GM20431 (cell line): ENCODE measurements around the gene CALCR.
"Not testable (repeated sequence)": the region's sequence is repeated elsewhere in the genome, so short reads cannot be mapped to it uniquely, and the experiment has no call there.

Experiments
- in situ Hi-C: fragments of 300-500 bp; cut with MseI, MboI; formaldehyde crosslinking; loops from one replicate; pipeline ENCODE4 v1.15.0; 2020; ENCODE audit warnings: low sequenced_read_pairs; ENCODE audit not compliant: unreplicated experiment

CALCR gene

DNA sequence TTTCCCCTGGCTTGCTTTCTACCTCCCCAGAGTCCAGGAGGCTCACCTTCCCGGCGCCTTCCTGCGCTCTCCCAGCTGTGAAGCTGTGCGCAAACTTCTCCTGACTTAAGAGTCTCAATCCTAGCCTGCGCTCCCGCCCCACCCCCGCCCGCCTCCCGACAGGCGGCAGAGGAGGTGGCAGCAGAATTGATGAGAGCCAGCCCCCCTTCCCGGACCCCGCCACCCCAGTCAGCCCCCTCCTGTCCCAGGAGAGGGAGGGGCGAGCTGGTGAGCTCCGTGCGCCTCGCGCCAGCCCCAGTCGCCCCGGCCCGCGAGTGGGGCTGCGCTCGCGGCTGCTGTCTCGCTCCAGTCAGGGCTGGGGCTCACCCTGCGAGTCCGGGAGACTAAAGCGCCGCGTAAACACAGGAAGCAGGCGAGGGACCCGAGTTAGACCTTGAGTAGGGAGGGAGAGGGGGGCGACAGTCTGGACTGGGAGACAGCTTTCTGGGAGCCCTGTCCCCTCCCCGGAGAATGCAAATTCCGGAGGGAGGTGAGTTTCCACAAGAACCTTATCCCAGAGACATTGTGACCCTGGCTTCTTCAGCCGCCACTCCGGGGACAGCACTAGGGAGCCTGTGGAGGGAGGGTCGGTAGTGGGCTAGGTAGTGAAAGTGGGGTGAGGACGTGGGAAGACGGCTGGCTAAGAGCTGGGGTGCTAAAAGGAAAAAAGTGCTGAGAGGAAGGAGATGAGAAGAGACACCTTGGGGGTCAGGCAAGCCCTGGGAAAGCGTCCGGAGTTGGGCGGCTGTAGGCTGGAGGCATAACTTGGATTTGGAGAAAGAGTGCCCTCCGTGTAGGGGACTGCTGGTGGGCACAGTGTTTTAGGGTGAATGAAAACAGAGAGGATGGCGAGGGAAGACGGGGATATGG, at the start of gene CALCR:
TSS of gene CALCR (minus strand) at position 79 of the 909 bp plus-strand sequence. CDS start 87,743 bp downstream, outside the sequence.
- in situ Hi-C loops: loop anchor here (25.0 kb wide), 1 partner anchor 338 kb away; the partner anchor contains the start of genes HEPACAM2 and VPS50

- in situ Hi-C loops: no loop called here
These were observed 49.3 kb upstream of the CALCR start for GRCh38 chr7:93623816-93624215.

GRCh38 chr7:93622036-93623033, 47.8 kb upstream of the CALCR start:
- in situ Hi-C loops: no loop called here

DNA sequence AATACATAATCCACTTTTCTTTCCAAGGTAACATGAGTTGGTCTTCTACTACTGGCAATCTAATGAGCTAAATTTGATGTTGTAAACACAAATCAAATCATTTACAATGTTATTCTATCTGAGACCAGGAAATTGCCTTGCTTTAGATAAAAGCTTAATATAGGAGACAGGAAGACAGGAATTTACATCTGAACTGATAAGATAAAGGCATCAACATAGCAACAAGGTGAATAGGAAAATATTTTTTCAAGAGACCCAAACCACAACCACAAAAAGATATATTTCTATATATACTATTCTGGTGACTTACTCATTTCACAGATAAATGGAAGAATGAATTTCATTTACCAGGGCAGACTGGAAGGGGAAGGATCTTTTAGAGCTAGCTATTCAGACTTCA, 46.3 kb upstream of the CALCR start:
- in situ Hi-C loops: no loop called here

DNA sequence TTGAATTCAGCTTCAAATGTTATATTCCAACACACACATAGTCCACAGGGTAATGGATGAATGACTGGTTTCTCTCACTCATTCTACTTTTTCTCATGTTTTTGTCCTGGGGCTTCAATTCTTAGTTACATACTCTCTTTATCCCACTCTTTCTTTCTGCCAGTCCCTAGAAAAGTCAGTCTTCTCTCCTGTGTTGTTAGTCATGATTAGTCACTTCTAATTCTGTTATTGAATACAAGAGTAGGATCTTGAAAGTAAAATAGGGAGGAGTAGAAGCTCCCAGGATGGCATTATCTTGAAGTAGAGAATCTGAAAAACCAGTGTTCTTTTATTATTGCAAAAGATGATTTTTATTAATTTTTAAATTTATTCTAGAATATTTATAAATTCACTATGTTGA, 45.5 kb upstream of the CALCR start:
- in situ Hi-C loops: no loop called here

DNA sequence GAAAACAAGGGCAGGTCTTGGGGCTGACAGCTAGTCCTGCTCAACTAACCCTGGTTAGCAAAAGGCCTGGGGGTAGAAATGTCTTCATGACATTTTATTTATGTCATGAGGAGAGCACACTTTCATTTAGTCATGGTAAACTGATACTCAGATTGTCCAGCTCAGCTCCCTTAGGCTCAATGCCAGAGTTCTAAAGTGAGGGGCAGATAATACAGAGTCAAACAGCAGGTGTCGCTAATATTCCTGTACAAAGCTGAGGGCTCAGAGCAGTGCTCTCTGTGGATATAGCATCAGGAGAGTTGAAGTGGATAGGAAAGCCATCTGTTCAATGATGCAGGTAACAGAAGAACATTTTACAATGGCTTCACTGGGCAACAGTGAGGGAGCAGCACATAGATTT, 26.8 kb upstream of the CALCR start:
- in situ Hi-C loops: no loop called here

GRCh38 chr7:93594250-93594649, 19.7 kb upstream of the CALCR start:
- in situ Hi-C loops: no loop called here

GRCh38 chr7:93592588-93593266, 18.2 kb upstream of the CALCR start:
- in situ Hi-C loops: no loop called here

- in situ Hi-C loops: not testable (repeated sequence)
These were observed 16.9 kb upstream of the CALCR start for GRCh38 chr7:93591224-93592050.

- in situ Hi-C loops: not testable (repeated sequence)
These were observed 11.9 kb upstream of the CALCR start for GRCh38 chr7:93586479-93586865.

- in situ Hi-C loops: not testable (repeated sequence)
These were observed 11.4 kb upstream of the CALCR start for GRCh38 chr7:93585694-93586478.

GRCh38 chr7:93579431-93579830, 4.9 kb upstream of the CALCR start:
- in situ Hi-C loops: no loop called here

GRCh38 chr7:93578762-93579161, 4.2 kb upstream of the CALCR start:
- in situ Hi-C loops: no loop called here

DNA sequence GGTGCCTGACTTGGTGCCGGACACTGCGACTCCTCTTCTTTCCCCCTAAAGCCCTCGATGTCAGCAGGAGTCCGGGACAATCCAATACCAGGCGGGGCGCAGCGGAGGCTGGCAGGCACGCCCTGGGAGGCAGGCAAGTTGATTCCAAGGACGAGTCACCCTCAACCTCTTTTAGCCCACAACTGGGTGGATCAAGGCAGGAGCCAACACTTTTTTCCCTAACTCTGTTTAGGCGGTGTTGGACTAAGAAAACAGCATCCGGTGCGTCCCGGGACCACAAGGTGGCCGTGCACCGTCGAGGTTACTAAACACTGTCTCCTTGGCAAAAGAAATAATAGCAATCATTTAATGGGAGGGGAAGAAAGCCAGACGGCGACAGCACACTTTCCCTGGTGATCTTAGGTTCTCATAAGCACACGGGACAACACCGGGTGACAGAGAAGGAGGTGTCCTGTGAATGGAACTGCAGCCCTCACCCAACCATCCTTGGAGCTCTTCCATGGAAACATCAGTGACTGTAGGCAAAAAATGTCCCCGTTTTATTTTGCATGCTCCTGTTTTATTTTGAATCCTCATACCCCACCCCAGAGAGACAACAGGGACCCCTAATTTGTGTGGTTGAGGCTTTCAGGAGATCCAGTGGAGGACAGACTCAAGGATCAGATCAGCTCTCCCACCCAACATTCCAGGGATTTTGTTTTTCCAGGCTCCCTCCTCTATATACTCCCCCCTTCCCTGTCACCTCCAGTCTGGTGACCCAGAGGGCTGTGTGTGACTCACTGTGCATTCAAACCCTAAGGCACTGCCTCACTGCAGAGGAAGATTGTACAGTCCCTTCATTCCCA, 1.3 kb upstream of the CALCR start:
- in situ Hi-C loops: no loop called here

DNA sequence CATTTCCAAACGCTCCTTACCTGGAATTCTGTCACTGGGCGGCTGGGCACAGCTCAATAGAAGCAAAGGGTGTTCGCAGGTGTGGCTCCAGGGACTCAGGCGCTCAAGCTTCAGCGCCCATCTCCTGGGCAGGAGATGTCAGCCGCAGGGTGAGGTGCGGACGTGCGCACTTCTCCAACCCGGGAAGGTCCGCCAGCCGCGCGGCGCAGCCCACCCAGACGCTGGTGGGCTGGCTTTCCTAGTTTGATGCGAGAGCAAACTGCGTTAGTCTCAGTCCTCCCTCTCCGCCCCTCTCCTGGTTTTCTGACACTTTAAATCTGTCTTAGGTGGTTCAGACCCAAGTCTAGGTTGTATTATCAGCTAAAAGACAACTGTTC, 267 bp downstream of the CALCR start:
- in situ Hi-C loops: loop anchor here (25.0 kb wide), 1 partner anchor 337 kb away; the partner anchor contains the start of genes HEPACAM2 and VPS50

DNA sequence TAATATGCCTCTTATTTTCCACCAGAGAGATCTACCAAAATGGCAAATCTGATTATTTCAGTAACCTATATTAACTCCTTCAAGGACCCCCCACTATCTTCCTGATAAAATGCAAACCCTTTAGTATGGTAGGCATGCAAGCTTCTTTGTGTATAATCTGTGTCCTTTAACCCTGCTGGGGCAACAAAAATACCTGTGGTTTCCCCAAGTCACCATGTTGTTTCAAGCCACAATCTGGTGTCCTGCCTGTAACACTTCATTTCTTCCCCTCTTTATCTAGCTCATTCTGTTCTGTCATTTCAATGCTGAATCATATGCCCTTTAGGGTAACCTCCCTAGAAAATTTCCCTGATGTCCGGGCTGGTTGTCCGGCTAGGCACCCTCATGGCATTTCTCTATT, 5.3 kb downstream of the CALCR start:
- in situ Hi-C loops: loop anchor here (25.0 kb wide), 1 partner anchor 332 kb away; the partner anchor contains the start of genes HEPACAM2 and VPS50

GRCh38 chr7:93566876-93567275, 7.6 kb downstream of the CALCR start:
- in situ Hi-C loops: loop anchor here (25.0 kb wide), 1 partner anchor 330 kb away; the partner anchor contains the start of genes HEPACAM2 and VPS50
